Measurements from ENCODE around the gene MATCAP1.

- TF ChIP-seq RFX5 (IDR thresholded peaks at IDR 0.05) (no peak), POLR2A (IDR thresholded peaks at IDR 0.05; ENCODE audit: low read length) (no peak), CTCF (IDR thresholded peaks at IDR 0.05) (no peak), CHD2 (IDR thresholded peaks at IDR 0.05; ENCODE audit: low read length, partially characterized antibody) (no peak), EHF (CRISPR knock-in tag; IDR thresholded peaks at IDR 0.05) (no peak), RCOR1 (IDR thresholded peaks at IDR 0.05; ENCODE audit: low read depth, low read length) (no peak), ELK1 (IDR thresholded peaks at IDR 0.05; ENCODE audit: low read depth, low read length) (no peak), USF2 (IDR thresholded peaks at IDR 0.05) (no peak), MYC (IDR thresholded peaks at IDR 0.05; ENCODE audit: borderline replicate concordance, low read length) (no peak), EP300 (IDR thresholded peaks at IDR 0.05) (no peak), CEBPB (IDR thresholded peaks at IDR 0.05) (no peak)
These were observed 29.0 kb downstream of the MATCAP1 start for GRCh38 chr16:67154578-67155294.
